HG03558 (cell line): ENCODE results near the gene PGBD5.

Experiments used
- ATAC-seq: cut with Tn5 transposase; IDR thresholded peaks from one replicate; pipeline ENCODE4 v1.9.1; 2021; ENCODE audit warnings: moderate number of reproducible peaks; ENCODE audit not compliant: unreplicated experiment; ENCODE audit errors: extremely low read depth

Gene PGBD5

DNA sequence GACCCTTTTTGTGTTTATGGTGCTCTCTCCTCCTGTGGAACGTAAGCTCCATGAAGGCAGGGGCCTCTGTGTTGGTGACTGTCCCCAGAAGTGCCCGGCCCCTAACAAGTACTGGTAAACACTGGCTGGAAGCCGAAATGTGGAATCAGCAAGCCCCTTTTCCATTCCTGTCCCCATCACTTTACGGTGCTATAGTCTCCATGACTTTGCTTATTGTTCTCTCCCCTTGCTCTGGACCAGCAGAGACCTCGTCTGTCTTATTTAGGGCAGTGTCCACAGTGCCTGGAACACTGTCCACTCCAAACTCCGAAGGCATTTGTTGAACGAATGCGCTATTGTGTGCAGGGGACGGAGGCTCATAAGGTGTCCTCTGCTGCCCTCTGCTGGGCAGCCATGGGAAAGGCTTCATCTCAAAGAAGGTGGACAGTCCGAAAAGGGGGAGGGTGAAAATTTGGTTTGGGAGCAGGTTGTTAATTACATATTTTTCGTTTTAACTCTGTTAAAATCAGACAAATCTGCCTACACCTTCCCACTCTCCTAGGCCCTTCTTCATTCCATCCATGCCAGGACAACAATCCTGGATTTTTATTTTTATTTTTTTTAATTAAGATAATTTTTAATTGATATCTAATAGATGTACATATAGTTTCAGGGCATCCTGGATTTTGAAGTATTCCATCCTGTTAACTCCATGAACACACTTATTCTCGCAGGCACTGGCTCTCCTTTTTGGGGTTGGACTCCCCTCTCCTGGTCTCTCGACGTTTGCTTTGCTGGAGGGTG is 115.6 kb downstream of the PGBD5 start:
- ATAC-seq = no peak

DNA sequence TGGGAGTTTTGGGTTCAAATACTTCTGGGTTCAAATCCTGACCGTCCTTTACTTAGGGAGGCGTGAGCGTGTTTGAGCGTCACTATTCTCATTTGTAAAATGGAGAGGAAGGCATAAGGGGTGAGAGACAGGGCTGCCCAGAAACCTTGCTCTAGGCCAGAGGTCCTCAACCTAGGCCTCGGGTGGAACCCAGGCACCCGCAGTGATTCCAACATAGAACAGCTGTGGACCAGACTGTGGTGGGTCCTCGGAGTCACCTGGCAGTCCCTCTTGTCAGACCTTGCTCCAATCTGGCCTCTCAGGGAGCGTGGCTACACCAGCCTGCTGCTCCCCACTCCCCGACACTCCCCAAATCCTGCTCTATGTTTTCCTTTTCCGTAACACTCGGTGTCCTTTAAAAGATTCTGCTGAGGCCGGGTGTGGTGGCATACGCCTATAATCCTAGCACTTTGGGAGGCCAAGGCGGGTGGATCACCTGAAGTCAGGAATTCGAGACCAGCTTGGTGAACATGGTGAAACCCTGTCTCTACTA is 116.4 kb downstream of the PGBD5 start:
- no peak for ATAC-seq

DNA sequence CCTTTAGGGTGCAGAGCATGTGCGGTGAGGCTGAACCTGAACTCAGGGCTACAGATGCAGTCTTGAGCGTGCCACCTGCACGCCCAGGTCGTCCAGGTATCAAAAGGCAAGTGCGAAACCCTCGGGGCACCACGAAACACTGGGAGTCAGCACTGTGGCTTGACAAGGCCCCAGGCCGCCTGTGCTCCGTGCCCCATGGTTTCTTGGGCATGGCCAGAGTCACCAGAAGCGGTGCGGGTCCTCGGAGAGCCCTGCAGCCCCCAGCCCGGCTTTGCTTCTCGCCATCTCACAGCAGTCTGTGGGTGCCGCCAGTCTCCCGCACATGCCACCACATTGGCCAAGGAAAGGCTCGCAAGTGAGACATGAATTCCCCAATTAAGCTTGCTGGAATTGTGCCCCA is 117.3 kb downstream of the PGBD5 start:
- ATAC-seq = no peak

GRCh38 chr1:230308039-230308438 is 118.1 kb downstream of the PGBD5 start:
- ATAC-seq = no peak

DNA sequence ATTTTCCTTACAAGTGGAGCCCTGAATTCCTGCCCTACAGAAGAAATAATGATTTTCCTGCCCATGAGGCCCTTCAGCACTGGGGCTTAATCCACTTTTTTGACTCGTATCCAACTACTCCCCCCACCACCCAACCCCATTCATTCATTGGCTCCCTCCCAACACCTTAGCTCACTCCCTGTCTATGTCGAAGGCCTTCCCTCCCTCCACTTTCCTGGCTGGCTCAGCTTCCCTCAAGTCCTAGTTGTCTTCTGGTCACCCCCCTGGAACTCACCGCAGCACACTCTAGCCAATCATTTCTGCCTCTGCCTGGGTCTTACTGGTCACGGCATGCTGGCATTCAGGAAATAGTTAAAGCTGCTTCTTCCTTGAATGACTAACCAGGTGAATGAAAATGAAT is 118.9 kb downstream of the PGBD5 start:
- ATAC-seq = no peak

DNA sequence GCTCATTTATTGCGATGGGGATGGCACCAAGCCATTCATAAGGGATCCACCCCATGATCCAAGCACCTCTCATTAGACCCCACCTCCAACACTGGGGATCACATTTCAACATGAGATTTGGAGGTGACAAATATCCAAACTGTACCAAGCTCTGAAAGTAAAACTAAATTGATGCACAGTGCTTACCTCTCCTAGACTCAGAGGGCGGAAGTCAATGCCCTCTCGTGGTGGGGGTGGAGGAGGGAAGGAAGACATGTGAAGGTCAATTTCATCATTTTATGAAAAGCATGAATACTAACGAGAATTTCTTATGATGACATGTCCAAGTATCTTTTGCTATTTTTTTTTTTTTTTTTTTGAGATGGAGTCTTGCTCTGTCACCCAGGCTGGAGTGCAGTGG is 120.0 kb downstream of the PGBD5 start:
- ATAC-seq = no peak

GRCh38 chr1:230303822-230304221 is 122.3 kb downstream of the PGBD5 start:
- no peak for ATAC-seq

DNA sequence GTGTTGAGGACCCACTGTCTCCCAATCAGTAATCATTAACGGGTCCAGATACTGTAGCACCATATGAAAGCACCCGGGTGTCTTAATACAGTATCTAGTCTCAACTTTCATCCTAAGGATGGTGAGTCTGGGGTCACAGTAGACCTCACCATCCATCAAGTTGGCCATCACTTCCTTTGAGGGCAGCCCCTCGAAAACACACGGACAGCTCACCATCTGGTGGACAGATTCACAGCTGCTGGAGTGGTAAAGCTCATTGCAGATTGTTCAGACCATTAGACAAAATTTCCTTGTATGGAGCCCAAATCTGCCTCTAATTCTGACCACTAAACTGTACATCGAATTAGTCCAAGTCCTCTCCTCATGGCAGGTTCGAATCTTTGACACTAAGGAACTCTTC is 123.1 kb downstream of the PGBD5 start:
- no peak for ATAC-seq

GRCh38 chr1:230301822-230302221 is 124.3 kb downstream of the PGBD5 start:
- no peak for ATAC-seq

- ATAC-seq = no peak
These were observed 124.8 kb downstream of the PGBD5 start for GRCh38 chr1:230301322-230301721.

- no peak for ATAC-seq
These were observed 125.5 kb downstream of the PGBD5 start for GRCh38 chr1:230300322-230301301.

- no peak for ATAC-seq
These were observed 126.7 kb downstream of the PGBD5 start for GRCh38 chr1:230299191-230300006.

GRCh38 chr1:230295367-230295766 is 130.8 kb downstream of the PGBD5 start:
- ATAC-seq = no peak

DNA sequence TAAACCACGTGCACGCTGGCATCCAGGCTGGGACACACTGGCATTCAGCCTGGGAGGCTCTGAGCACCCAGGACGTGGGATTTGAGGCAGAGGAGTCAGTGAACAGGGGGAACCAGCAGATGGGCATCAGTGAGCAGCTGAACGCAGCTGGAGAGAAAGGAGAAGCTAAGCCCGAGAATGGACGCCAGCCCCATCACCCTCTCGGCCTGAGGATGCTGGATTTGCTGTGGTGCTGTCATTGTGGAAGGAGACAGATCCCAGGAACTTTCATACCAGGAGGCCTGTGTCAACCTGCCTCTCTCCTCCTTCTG is 132.8 kb downstream of the PGBD5 start:
- ATAC-seq = no peak

DNA sequence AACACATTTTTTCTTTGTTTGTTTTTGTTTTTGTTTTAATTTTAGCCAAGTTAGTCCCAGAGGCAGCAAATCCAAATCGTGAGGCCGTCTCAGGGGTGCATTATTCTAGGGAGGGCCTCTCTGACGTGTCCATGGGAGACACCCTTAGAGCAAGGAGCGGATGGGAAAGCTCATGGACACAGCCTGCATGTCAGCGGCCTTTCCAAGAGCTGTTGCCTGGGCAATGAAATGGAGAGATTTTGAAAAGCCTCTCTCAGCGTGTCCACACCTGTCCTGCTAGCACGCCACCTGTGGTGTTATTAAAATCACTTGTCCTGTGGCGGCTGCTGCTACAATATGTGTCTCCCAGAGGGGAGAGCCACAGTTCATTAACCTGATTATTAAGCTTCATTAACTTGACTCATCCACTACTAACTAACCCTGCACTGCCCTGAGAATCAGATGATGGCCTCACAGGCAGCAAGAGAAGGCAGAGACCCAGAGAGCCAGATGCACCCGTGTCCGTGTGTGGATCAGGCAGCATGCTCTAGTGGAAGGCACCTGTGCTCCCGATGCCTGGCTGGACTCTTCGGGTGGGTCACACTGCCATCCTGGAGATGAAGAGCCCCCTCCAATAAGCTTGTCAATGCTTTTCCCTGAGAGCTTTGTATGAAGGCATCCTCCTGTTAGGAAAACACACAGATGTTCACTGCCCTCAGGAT is 133.3 kb downstream of the PGBD5 start:
- no peak for ATAC-seq

GRCh38 chr1:230291731-230292620 is 134.2 kb downstream of the PGBD5 start:
- no peak for ATAC-seq

DNA sequence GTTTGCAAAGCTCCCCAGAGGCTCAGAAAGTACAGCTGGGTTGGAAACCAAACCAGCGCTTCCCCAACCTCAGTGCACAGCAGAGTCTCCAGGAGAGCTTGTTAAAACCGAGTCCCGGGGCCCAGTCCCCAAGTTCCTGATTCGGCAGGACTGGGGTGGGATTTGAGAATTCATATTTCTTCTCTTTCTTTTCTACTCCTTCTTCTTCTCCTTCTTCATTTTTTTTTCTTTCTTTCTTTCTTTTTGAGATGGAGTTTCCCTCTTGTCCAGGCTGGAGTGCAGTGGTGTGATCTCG is 136.8 kb downstream of the PGBD5 start:
- ATAC-seq = no peak

GRCh38 chr1:230288641-230289349 is 137.3 kb downstream of the PGBD5 start:
- ATAC-seq = no peak
